ENCODE measurements around the gene SLC44A3. TPM values are rescaled to one million over a fixed set of nuclear protein-coding genes. Genes with fewer than 3 reads are reported as not detected.

Gene SLC44A3
- total RNA-seq, 2 experiments from 2014 or later = not detected

DNA sequence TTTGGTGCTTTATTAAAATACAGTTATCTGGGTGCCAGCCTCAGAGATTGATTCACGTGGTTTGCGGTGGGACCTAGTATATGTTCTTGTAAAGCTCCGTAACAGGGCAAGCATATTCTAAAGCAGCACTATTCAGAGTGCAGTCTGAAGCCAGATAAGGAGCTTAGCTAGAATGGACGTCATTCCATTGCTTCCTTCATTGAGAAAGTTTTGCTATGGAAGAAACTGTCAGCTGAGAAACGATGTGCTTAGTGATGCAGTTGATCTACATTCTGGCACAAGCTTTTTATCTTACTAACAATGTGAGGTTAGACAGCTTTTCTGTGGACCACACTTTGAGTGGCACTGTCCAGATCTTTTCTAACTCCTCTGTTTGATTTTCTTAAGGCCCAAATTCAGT, 26.2 kb downstream of the SLC44A3 start:
- TF ChIP-seq CTCF (IDR thresholded peaks at IDR 0.05) = no peak
- ATAC-seq (no peak), DNase-seq (no peak)
- H3K4me1 Mint-ChIP-seq (ENCODE audit: low read depth) = no peaks in the 10 kb centered on the region
- no peaks in the 10 kb centered on the region for H3K9me3 Mint-ChIP-seq
- ChIA-PET CTCF (interaction anchor here (0.8 to 1.8 kb wide), 3 partner anchors 9 to 197 kb away, joined by 3 to 9 read pairs (median 7); no protein-coding TSS in a partner anchor), POLR2A (no interaction called here)
- H3K36me3 Mint-ChIP-seq (ENCODE audit: low read depth) = no peaks in the 10 kb centered on the region
- H3K27me3 Mint-ChIP-seq = peaks cover 4% of the 10 kb centered on the region
- H3K4me3 Mint-ChIP-seq = no peak overlapping the region
- intact Hi-C loops (cut with micrococcal nuclease) = no loop called here
- H3K27ac Mint-ChIP-seq = no peak overlapping the region

- H3K9me3 Mint-ChIP-seq = no peaks in the 10 kb centered on the region
- no peak for TF ChIP-seq CTCF (IDR thresholded peaks at IDR 0.05)
Measured at GRCh38 chr1:94851571-94851970, 31.4 kb downstream of the SLC44A3 start.

DNA sequence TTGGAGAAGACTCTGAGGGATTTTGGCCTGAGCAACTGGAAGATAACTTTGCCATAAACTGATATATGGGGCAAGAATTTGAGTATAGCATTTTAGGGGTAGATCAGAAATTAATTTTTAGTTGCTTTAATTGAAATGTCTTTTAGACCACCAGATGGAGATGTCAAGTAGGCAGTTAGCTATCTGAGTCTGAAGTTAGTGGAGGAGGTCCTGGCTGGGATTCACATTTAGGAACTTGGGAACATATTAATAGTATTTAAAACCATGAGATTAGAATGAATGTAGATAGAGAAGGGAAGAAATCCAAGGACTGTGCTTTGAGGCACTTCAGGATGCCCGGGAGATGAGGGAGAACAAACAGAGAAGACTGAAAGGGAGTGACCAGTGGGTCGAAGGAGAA, 32.6 kb downstream of the SLC44A3 start:
- DNase-seq = no peak
- CTCF ChIA-PET = interaction anchor here (9.2 kb wide), 1 partner anchor 190 kb away, joined by 228 read pairs; no protein-coding TSS in a partner anchor

More at GRCh38 chr1:94851571-94851970, 31.4 kb downstream of the SLC44A3 start:
- DNase-seq = no peak
- no peaks in the 10 kb centered on the region for H3K36me3 Mint-ChIP-seq (ENCODE audit: low read depth)
- ChIA-PET POLR2A (no interaction called here), CTCF (interaction anchor here (1.1 to 9.2 kb wide), 2 partner anchors 13 to 192 kb away, joined by 3 to 228 read pairs; no protein-coding TSS in a partner anchor)
- ATAC-seq = no peak
- H3K27me3 Mint-ChIP-seq = peaks cover 2% of the 10 kb centered on the region
- no peaks in the 10 kb centered on the region for H3K4me1 Mint-ChIP-seq (ENCODE audit: low read depth)
- H3K27ac Mint-ChIP-seq = no peak overlapping the region
- no peak overlapping the region for H3K4me3 Mint-ChIP-seq
- intact Hi-C loops (cut with micrococcal nuclease) = no loop called here

DNA sequence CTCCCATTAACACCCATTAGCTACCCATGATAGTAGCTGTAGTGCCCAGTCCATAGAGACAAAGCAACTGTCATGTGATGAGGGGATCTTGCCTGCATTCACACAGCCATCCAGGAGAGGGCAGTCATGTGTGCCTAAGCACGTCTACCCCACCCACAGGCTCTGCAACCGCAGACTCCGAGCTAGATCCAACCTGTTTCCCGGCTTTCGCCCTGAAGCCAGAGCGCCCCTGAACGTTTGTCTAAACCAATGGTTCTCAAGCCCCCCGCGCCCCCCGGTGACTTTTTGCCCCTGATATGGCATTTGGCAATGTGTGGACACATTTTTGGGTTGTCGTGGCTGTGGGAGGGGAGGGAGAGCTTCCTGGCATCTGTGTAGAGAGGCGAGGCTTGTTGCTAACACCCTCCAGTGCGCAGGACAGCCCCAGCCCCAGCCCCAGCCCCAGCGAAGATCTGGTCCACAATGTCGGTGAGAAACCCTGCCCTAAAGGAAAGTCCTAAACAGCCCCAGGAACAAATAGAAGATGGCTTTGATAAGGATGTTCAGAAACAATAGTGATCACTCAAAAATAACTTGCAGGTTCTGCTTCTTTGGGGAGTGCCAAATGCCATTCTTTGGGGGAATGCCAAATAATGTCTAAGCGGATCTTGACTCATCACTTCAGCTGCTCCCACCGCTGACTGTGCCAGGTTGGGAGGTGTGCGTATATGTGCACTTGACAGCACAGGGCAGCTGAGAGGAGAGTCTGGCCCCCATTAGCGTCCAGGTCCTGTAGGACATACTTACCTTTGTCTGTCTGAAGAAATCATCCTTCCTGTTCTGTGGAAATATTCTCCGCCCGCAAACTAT, 34.5 kb downstream of the SLC44A3 start:
- ChIA-PET POLR2A (interaction anchor here (1.5 kb wide), 1 partner anchor 189 kb away, joined by 8 read pairs; no protein-coding TSS in a partner anchor), CTCF (interaction anchor here (0.6 to 9.2 kb wide), 50 partner anchors 8 to 620 kb away, joined by 3 to 228 read pairs (median 5); partner anchors contain the start of genes ALG14, CNN3 and RWDD3)
- Mint-ChIP-seq H3K4me3 (no peak overlapping the region), H3K27me3 (peaks cover 2% of the 10 kb centered on the region), H3K36me3 (ENCODE audit: low read depth) (no peaks in the 10 kb centered on the region), H3K4me1 (ENCODE audit: low read depth) (no peaks in the 10 kb centered on the region), H3K9me3 (no peaks in the 10 kb centered on the region), H3K27ac (no peak overlapping the region)
- ATAC-seq = peak; percentile 99
- intact Hi-C loops (cut with micrococcal nuclease) = loop anchor here (1.0 kb wide), 1 partner anchor 189 kb away; no protein-coding TSS in a partner anchor
- peak; percentile 87 for TF ChIP-seq CTCF (IDR thresholded peaks at IDR 0.05)
- peak; percentile 91 for DNase-seq

More for the DNA sequence above, 32.6 kb downstream of the SLC44A3 start:
- Mint-ChIP-seq H3K36me3 (ENCODE audit: low read depth) (no peaks in the 10 kb centered on the region), H3K4me3 (no peak overlapping the region), H3K9me3 (no peaks in the 10 kb centered on the region), H3K27me3 (peaks cover 2% of the 10 kb centered on the region), H3K4me1 (ENCODE audit: low read depth) (no peaks in the 10 kb centered on the region), H3K27ac (no peak overlapping the region)
- POLR2A ChIA-PET = no interaction called here
- TF ChIP-seq CTCF (IDR thresholded peaks at IDR 0.05) = no peak
- ATAC-seq = no peak
- intact Hi-C loops (cut with micrococcal nuclease) = no loop called here

GRCh38 chr1:94855307-94855700, 35.1 kb downstream of the SLC44A3 start:
- ATAC-seq (no peak), DNase-seq (no peak)
- H3K27ac Mint-ChIP-seq = no peak overlapping the region
- POLR2A ChIA-PET = interaction anchor here (1.5 kb wide), 1 partner anchor 189 kb away, joined by 8 read pairs; no protein-coding TSS in a partner anchor
- intact Hi-C loops (cut with micrococcal nuclease) = no loop called here
- no peaks in the 10 kb centered on the region for H3K9me3 Mint-ChIP-seq
- no peaks in the 10 kb centered on the region for H3K4me1 Mint-ChIP-seq (ENCODE audit: low read depth)
- no peak for TF ChIP-seq CTCF (IDR thresholded peaks at IDR 0.05)
- CTCF ChIA-PET = interaction anchor here (0.6 to 9.2 kb wide), 32 partner anchors 9 to 378 kb away, joined by 3 to 228 read pairs (median 8); partner anchors contain the start of genes ALG14, CNN3 and RWDD3
- H3K27me3 Mint-ChIP-seq = peaks cover 2% of the 10 kb centered on the region
- no peaks in the 10 kb centered on the region for H3K36me3 Mint-ChIP-seq (ENCODE audit: low read depth)
- no peak overlapping the region for H3K4me3 Mint-ChIP-seq

Data from activated CD8-positive, alpha-beta T cell treated with anti-CD3 and anti-CD28 coated beads for 36 hours (primary cell).